ENCODE data around the gene MAGI1.
"Not testable (repeated sequence)": the region's sequence is repeated elsewhere in the genome, so short reads cannot be mapped to it uniquely, and the experiment has no call there.

MAGI1 gene

GRCh38 chr3:66038726-66039589, at the start of gene MAGI1:
TSS of gene MAGI1 (minus strand) at chr3:66038918. CDS start at chr3:66038308, 610 bp downstream.
- DNase-seq = no peak

GRCh38 chr3:66083784-66084213, 45.1 kb upstream of the MAGI1 start:
- DNase-seq = no peak

DNA sequence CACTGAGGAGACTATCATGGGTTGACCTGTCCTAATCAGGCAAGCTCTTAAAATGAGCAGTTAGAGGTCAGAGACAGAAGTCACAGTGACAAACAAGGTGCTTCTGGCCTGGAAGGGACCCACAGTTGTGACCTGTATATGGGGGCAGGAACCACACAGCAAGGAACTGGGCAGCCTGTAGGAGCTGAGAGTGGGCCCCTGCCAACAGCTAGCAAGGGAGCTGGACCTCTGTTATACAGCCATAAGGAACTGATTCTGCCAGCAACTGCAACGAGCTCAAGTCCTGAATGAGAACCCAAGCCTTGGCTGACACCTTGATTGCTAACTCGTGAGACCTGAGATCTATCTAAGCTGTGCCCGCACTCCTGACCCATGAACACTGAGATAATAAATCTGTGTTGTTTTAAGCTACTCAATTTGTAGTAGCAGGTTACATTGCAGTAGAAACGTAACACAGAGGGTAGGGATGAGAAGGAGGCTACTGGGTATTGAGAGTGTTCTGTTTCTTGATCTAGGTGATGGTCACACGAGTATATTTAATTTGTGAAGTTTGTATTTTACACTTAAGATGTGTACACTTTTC, 44.5 kb upstream of the MAGI1 start:
- no peak for DNase-seq

DNA sequence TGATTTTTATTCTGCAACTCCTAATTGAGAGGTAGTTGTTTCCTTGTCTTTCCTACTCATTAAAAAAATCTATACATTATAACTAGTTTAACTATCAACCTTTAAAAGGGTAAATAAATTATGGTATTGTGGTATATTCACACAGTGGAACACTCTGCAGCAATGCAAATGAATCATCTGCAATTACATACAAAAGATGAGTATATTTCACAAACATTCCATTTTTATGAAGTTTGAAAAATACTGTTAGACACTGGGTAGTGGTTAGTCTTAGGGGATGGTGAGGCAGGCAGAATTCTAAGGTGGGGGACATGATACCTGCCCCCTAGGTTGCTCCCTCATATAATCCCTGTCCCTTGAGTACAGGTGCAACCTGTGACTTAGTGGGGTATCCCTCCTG, 44.0 kb upstream of the MAGI1 start:
- DNase-seq = no peak

- no peak for DNase-seq
Observed at GRCh38 chr3:66080167-66080566, 41.4 kb upstream of the MAGI1 start.

DNA sequence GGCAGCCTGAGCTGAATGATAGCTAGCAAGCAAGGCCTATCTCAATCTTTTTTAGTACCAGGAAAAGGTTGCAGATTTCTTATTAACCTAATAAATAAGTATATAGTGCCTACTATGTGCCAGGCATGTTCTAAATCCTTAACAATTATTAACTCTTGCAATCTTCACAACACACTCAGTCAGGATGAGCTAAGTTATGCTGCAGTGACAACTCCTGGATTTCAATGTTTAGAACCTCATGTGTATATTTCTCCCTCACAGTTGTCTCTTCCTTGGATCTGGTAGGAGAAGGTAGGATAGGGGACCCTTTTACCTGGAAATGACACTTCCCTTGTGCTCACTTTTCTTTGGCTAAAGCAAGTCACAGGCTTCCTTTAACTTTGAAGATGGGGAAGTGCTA, 39.3 kb upstream of the MAGI1 start:
- no peak for DNase-seq

- DNase-seq = no peak
Observed at GRCh38 chr3:66076861-66077470, 38.2 kb upstream of the MAGI1 start.

DNA sequence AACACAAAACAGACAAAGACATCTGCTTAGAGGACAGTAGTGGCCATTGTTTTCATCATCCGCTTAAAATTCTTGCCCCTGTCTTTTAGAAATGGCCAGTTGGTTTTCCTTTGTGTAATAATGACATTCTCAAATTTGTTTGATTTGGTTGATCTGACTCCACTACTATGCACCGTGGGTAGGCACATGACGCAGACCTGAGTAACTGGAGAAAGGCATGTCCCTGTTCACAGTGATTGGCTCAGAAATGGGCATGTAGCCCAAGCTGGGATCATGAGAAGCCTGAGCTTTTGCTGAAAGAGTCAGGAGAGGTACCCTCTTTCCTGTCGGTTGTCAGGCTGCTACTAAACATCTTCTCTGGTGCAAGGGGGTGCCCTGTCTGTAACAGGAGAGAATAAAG, 36.6 kb upstream of the MAGI1 start:
- DNase-seq = no peak

GRCh38 chr3:66073464-66074141, 34.9 kb upstream of the MAGI1 start:
- no peak for DNase-seq

DNA sequence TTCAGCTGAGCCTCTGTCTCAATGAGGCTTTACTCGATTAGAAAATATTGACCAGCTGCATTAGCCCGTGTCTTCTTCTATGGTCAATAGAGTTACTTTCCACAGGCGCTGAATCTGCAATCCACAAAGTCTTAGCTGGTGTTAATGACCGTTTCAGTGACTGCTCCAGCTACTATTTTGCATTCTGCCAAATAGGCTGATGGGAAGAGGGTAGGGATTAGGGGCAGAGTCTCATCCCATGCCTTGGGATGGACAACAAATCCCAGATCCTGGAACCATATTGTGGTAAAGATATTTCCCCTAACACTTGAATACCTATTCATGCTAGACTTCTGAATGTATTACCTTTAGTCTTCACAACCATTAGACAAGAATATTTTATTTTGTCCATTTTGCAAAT, 29.5 kb upstream of the MAGI1 start:
- no peak for DNase-seq

GRCh38 chr3:66066963-66067617, 28.4 kb upstream of the MAGI1 start:
- no peak for DNase-seq

DNA sequence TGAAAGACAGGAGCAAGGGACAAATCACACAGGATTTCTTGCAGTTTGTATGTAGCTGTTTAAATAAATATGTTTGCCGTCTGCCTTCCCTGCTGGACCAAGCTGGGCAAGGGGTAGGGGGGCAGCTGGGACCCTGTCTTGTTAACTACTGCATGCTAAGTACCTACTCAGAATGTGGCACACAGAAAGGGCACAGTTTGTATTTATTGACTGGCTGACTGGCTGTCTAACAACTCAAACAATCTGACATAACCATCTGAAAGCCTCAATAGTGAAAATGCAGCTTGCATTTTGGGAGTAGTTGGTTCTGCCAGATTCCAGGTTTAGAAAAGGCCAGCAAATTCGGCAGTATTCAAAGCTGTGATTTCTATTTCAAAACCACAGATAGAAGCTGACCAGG, 16.6 kb upstream of the MAGI1 start:
- no peak for DNase-seq

GRCh38 chr3:66053550-66054094, 14.9 kb upstream of the MAGI1 start:
- DNase-seq = no peak

DNA sequence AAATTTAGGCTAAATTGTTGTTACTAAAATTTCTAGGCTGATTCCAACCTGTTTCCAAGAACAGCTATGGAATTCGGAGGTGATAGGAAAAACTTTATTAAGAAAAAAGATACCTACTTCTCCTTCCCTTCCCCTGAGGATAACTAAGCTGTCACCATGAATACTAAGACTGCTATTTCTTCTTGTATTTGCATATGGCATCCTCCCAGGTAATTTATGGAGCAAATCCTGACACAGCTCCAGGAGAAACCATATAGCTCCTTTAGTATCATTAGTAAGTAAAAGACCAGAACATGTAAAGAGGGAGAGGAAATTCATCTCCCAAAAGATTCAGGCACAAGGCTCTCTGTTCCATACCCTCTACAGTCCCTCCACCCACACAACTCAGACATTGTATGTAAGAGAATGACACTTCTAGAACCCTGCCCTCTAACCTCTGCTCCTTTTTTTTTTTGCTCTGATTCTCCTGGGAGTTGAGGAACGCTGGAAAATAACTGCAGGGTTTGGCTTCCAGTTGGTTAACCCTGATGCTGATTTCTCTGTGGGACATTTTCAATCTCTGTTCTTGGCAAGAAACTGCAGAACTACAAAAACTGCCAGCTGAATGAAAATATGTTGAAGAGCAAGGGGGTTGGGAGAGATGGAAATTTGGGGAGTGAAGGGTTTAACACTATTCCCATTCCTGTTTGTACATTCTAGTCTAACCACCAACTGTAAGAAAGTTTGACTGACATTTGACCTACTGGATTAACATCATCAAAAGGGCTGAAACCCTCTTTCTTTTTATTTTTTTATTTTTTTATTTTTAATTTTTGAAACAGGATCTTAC, 14.2 kb upstream of the MAGI1 start:
- DNase-seq = no peak

- no peak for DNase-seq
Observed at GRCh38 chr3:66050821-66051220, 12.1 kb upstream of the MAGI1 start.

- no peak for DNase-seq
Observed at GRCh38 chr3:66048051-66048395, 9.3 kb upstream of the MAGI1 start.

- no peak for DNase-seq
Observed at GRCh38 chr3:66047311-66048050, 8.8 kb upstream of the MAGI1 start.

- DNase-seq = not testable (repeated sequence)
Observed at GRCh38 chr3:66046321-66046720, 7.6 kb upstream of the MAGI1 start.

GRCh38 chr3:66041828-66042227, 3.1 kb upstream of the MAGI1 start:
- DNase-seq = no peak

DNA sequence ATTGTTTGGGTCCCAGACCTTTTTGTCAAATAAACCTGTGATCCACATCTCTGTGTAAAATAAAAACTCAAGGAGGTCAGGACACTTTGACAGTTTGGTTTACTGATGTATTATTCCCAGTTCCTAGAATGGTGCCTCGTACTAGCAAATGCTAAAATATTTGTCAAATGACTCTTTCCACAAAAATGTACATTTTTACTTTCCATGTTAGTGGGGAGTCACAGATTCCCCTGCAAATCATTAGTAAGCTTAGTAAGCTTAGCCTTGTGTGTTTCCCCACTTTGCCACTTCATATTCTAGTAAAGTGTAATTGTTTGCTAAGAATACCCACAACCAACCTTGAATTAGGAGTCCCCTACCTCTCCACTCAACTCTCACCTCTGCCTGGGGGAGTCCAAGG, 2.4 kb upstream of the MAGI1 start:
- no peak for DNase-seq

DNA sequence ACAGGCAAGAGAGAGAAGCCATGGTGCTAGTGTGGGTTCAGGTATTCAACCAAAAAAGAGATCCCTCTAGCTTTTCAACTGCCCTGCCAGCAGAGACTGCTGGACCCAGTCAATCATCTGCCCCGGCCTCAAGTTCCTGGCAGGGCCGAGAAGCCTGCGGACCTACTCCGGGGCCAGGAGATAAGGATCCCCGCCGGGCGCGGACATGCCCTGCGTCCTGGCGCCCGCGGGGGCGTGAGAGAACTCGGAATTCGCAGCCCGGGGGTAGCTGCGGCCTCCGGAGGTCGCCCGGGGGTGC, 821 bp upstream of the MAGI1 start:
- no peak for DNase-seq

- no peak for DNase-seq
Observed at GRCh38 chr3:66038384-66038725, 363 bp downstream of the MAGI1 start.

Measured in CD4-positive, alpha-beta T cell treated with Interleukin-12 subunit alpha and Interleukin-12 subunit beta, for 1 hour (primary cell).